ENCODE measurements around the gene IBTK.
"Not testable (repeated sequence)": the region's sequence is repeated elsewhere in the genome, so short reads cannot be mapped to it uniquely, and the experiment has no call there.

The IBTK gene

GRCh38 chr6:82178759-82179112, 68.8 kb downstream of the IBTK start:
- no peak for DNase-seq (ENCODE audit: low spot score)

GRCh38 chr6:82178077-82178758, 69.3 kb downstream of the IBTK start:
- peak; percentile 10 for DNase-seq (ENCODE audit: low spot score)

GRCh38 chr6:82176616-82177015, 70.9 kb downstream of the IBTK start:
- DNase-seq (ENCODE audit: low spot score): peak; percentile 4

- DNase-seq (ENCODE audit: low spot score): no peak
Measured at GRCh38 chr6:82172594-82172993, 75.0 kb downstream of the IBTK start.

- no peak for DNase-seq (ENCODE audit: low spot score)
Measured at GRCh38 chr6:82169138-82169876, 78.2 kb downstream of the IBTK start.

GRCh38 chr6:82166493-82166892, 81.1 kb downstream of the IBTK start:
- DNase-seq (ENCODE audit: low spot score): no peak

- no peak for DNase-seq (ENCODE audit: low spot score)
Measured at GRCh38 chr6:82160255-82160990, 87.1 kb downstream of the IBTK start.

- not testable (repeated sequence) for DNase-seq (ENCODE audit: low spot score)
Measured at GRCh38 chr6:82152786-82153185, 94.8 kb downstream of the IBTK start.

- not testable (repeated sequence) for DNase-seq (ENCODE audit: low spot score)
Measured at GRCh38 chr6:82151147-82151546, 96.4 kb downstream of the IBTK start.

- DNase-seq (ENCODE audit: low spot score): no peak
Measured at GRCh38 chr6:82145926-82146452, 101.6 kb downstream of the IBTK start.

GRCh38 chr6:82144852-82145340, 102.6 kb downstream of the IBTK start:
- DNase-seq (ENCODE audit: low spot score): peak; percentile 48

- peak; percentile 66 for DNase-seq (ENCODE audit: low spot score)
Measured at GRCh38 chr6:82144007-82144851, 103.3 kb downstream of the IBTK start.

GRCh38 chr6:82143041-82143481, 104.5 kb downstream of the IBTK start:
- DNase-seq (ENCODE audit: low spot score): no peak

GRCh38 chr6:82142524-82142923, 105.0 kb downstream of the IBTK start:
- DNase-seq (ENCODE audit: low spot score): no peak

GRCh38 chr6:82138075-82138791, 109.3 kb downstream of the IBTK start:
- DNase-seq (ENCODE audit: low spot score): no peak

GRCh38 chr6:82131441-82131840, 116.1 kb downstream of the IBTK start:
- DNase-seq (ENCODE audit: low spot score): no peak

GRCh38 chr6:82129797-82130196, 117.7 kb downstream of the IBTK start:
- DNase-seq (ENCODE audit: low spot score): no peak

- DNase-seq (ENCODE audit: low spot score): not testable (repeated sequence)
Measured at GRCh38 chr6:82128973-82129372, 118.6 kb downstream of the IBTK start.

- DNase-seq (ENCODE audit: low spot score): no peak
Measured at GRCh38 chr6:82123632-82124031, 123.9 kb downstream of the IBTK start.

Measured in hepatic stellate cell (primary cell).